IgD-negative memory B cell (primary cell): ENCODE results near the gene MT1M. TPM values are rescaled to one million over a fixed set of nuclear protein-coding genes. Genes with fewer than 3 reads are reported as not detected.
A peak's percentile ranks its signal among the peaks of the same experiment; 100 is the strongest.

Source experiments
- H3K27ac Mint-ChIP-seq, 3 donors: one replicate each; pipeline ENCODE4 v1.8.0; 2020 to 2022; ENCODE audit warnings: mild to moderate bottlenecking in 3 of 3, mixed read lengths in 3 of 3, moderate library complexity in 1 of 3
- H3K27me3 Mint-ChIP-seq: one replicate; pipeline ENCODE4 v1.8.0; 2021; ENCODE audit warnings: mixed read lengths
- H3K36me3 Mint-ChIP-seq: one replicate; pipeline ENCODE4 v1.8.0; 2020; ENCODE audit warnings: mild to moderate bottlenecking, mixed read lengths
- H3K4me1 Mint-ChIP-seq, 3 donors: one replicate each; pipeline ENCODE4 v1.8.0; 2020 to 2022; ENCODE audit warnings: mixed read lengths in 3 of 3, mild to moderate bottlenecking in 1 of 3
- H3K4me3 Mint-ChIP-seq, 4 donors: one replicate each; pipeline ENCODE4 v1.8.0; 2020 to 2022; ENCODE audit warnings: mild to moderate bottlenecking in 4 of 4, mixed read lengths in 4 of 4, moderate library complexity in 3 of 4
- H3K9me3 Mint-ChIP-seq, 3 donors: one replicate each; pipeline ENCODE4 v1.8.0; 2020 to 2021; ENCODE audit warnings: mixed read lengths in 3 of 3, mild to moderate bottlenecking in 1 of 3
- polyA plus RNA-seq: library from polyadenylated mRNA; unstranded; fragments of 300-500 nt; fragmentation: Illumina TruSeq; gene quantifications from one replicate; pipeline ENCODE4 v1.2.3, GENCODE V29; 2021

MT1M gene
- polyA plus RNA-seq, 1 donor from 2014 or later: not detected

DNA sequence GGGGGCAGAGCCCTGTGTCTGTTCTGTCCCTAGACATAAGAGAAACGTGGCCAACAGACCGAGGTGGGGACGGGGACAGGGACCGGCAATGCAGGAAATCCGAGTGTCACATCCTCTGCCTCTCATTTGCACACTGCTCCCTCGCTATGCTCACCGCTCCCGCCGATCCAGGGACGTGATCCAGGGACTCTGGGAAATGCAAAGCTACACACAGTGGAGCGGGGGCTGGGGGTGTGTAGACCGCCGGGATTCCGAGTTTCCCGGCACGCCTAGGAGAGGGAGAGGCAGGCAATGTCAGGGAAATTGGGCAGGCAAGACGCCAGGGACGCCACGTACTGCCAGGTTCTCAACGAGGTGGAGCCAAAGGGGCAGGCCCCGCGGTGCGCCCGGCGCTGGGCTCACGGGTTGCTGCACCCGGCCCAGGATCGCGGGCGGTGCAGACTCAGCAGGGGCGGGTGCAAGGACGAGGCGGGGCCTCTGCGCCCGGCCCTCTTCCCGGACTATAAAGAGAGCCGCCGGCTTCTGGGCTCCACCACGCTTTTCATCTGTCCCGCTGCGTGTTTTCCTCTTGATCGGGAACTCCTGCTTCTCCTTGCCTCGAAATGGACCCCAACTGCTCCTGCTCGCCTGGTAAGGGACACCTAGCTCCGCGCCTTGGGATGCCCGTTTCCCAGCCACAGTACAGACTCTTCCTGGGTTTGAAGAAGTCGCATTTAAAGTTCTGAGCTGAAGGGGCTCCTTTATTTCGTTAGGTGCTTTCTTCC lies 49.7 kb downstream of the MT1M start, which contains the start of gene MT1X:
Gene MT1X (plus strand): TSS at position 532 of the 764 bp plus-strand sequence. CDS start 71 bp downstream, at position 603.
- peaks cover 1 to 7% (median 3%) of the 10 kb centered on the region in 3 donors for H3K9me3 Mint-ChIP-seq
- H3K27ac Mint-ChIP-seq: peak within 1 kb of the TSS in 2 of 3 donors; percentile 10 to 59
- no peaks in the 10 kb centered on the region for H3K36me3 Mint-ChIP-seq
- peaks cover 0 to 10% (median 6%) of the 10 kb centered on the region in 3 donors for H3K4me1 Mint-ChIP-seq
- H3K27me3 Mint-ChIP-seq: peaks cover 5% of the 10 kb centered on the region
- peak within 1 kb of the TSS; percentile 83 to 95 (median 89) for H3K4me3 Mint-ChIP-seq

DNA sequence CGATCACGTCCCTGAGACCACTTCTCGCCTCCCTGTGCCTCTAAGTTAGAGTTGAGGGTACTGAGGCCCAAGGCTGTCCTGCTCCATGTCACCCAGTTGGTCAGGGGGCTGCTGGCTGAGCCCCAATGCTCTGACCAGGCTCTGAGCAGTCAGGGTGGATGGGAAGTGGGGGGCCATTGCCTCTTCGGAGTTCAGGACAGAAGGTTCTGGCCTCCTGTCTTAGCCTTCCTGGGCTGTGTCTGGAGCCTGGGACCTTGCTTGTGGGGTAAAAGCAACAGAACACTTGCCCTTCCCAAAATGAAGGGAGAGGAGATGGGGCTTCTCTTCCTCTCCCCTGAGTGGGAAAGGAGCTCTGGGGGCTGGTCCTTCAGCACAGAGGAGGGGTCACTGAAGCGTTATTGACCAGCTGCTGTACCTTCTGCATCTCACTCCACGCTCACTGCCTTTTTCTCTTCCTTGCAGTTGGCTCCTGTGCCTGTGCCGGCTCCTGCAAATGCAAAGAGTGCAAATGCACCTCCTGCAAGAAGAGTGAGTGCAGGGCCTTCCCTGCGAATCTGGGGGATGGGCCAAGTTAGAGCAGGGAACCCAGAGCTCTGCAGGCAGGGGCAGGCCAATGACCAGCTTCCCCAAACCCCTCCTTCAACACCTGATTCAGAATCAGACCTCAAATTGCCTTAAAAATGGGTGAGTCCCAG lies 50.4 kb downstream of the MT1M start:
- H3K36me3 Mint-ChIP-seq: no peaks in the 10 kb centered on the region
- H3K4me3 Mint-ChIP-seq: peak overlapping the region; percentile 83 to 95 (median 89)
- H3K4me1 Mint-ChIP-seq: peaks cover 0 to 10% (median 6%) of the 10 kb centered on the region in 3 donors
- peaks cover 1 to 7% (median 3%) of the 10 kb centered on the region in 3 donors for H3K9me3 Mint-ChIP-seq
- peaks cover 8% of the 10 kb centered on the region for H3K27me3 Mint-ChIP-seq
- peak overlapping the region in 1 of 3 donors; percentile 10 for H3K27ac Mint-ChIP-seq

Other genes with a start within 250 kb of the MT1M start
- gene AMFR, start 207.1 kb upstream of the MT1M start, polyA plus RNA-seq: 58.7 TPM
- gene NUDT21, start 181.3 kb upstream of the MT1M start, polyA plus RNA-seq: 57.2 TPM
- gene OGFOD1, start 181.1 kb upstream of the MT1M start, polyA plus RNA-seq: 65.8 TPM
- 18.2 TPM for gene BBS2, start 112.6 kb upstream of the MT1M start, polyA plus RNA-seq
- gene MT4, start 67.6 kb upstream of the MT1M start, polyA plus RNA-seq: not detected
- not detected for gene MT3, start 43.1 kb upstream of the MT1M start, polyA plus RNA-seq
- 40.8 TPM for gene MT2A, start 24.1 kb upstream of the MT1M start, polyA plus RNA-seq
- gene MT1E, start 6.9 kb upstream of the MT1M start, polyA plus RNA-seq: 0.49 TPM
- not detected for gene MT1A, start 6.0 kb downstream of the MT1M start, polyA plus RNA-seq
- gene MT1B, start 19.2 kb downstream of the MT1M start, polyA plus RNA-seq: not detected
- 9.7 TPM for gene MT1F, start 25.3 kb downstream of the MT1M start, polyA plus RNA-seq
- not detected for gene MT1G, start 35.4 kb downstream of the MT1M start, polyA plus RNA-seq
- not detected for gene MT1H, start 37.2 kb downstream of the MT1M start, polyA plus RNA-seq
- gene MT1X, start 49.8 kb downstream of the MT1M start, polyA plus RNA-seq: 14.2 TPM
- gene NUP93, start 97.5 kb downstream of the MT1M start, polyA plus RNA-seq: 60.6 TPM
- 1.6 TPM for gene SLC12A3, start 232.5 kb downstream of the MT1M start, polyA plus RNA-seq